ENCODE data around the gene CD37.

Gene CD37

GRCh38 chr19:49362929-49363267 lies 27.7 kb downstream of the CD37 start:
- no peak overlapping the region for H3K27ac ChIP-seq (ENCODE audit: low read depth, low read length)
- peaks cover 32% of the 10 kb centered on the region for H3K4me1 ChIP-seq (ENCODE audit: control insufficient read depth, low read length)
- no peaks in the 10 kb centered on the region for H4K20me1 ChIP-seq (ENCODE audit: control insufficient read depth, insufficient read depth, low read depth, low read length)
- no peaks in the 10 kb centered on the region for H3K9me2 ChIP-seq (replicated peaks; ENCODE audit: control insufficient read depth, low read length)
- peaks cover 46% of the 10 kb centered on the region for H3K27me3 ChIP-seq (ENCODE audit: control insufficient read depth, low read length)
- H3F3A ChIP-seq (ENCODE audit: control insufficient read depth, insufficient read depth), result peaks cover 8% of the 10 kb centered on the region
- H3K4me2 ChIP-seq (ENCODE audit: low read length), result peak overlapping the region; percentile 56
- no peaks in the 10 kb centered on the region for H3K9me3 ChIP-seq (ENCODE audit: control insufficient read depth, insufficient read depth, low read length)
- no peaks in the 10 kb centered on the region for H3K79me2 ChIP-seq (ENCODE audit: control insufficient read depth, low read length)
- TF ChIP-seq, protein P1, sequence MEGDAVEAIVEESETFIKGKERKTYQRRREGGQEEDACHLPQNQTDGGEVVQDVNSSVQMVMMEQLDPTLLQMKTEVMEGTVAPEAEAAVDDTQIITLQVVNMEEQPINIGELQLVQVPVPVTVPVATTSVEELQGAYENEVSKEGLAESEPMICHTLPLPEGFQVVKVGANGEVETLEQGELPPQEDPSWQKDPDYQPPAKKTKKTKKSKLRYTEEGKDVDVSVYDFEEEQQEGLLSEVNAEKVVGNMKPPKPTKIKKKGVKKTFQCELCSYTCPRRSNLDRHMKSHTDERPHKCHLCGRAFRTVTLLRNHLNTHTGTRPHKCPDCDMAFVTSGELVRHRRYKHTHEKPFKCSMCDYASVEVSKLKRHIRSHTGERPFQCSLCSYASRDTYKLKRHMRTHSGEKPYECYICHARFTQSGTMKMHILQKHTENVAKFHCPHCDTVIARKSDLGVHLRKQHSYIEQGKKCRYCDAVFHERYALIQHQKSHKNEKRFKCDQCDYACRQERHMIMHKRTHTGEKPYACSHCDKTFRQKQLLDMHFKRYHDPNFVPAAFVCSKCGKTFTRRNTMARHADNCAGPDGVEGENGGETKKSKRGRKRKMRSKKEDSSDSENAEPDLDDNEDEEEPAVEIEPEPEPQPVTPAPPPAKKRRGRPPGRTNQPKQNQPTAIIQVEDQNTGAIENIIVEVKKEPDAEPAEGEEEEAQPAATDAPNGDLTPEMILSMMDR (IDR thresholded peaks at IDR 0.05; ENCODE audit: low read depth, low read length, poor library complexity, severe bottlenecking), result no peak
- TF ChIP-seq EZH2phosphoT487 (IDR thresholded peaks at IDR 0.05; ENCODE audit: borderline replicate concordance, low read length), result no peak
- H3K36me3 ChIP-seq (ENCODE audit: control insufficient read depth, low read length), result no peaks in the 10 kb centered on the region
- peak overlapping the region; percentile 46 for H3K4me3 ChIP-seq (ENCODE audit: low read length)

- no peak within 1 kb of the TSS for H3K27ac ChIP-seq (ENCODE audit: low read depth, low read length)
- peak within 1 kb of the TSS; percentile 56 for H3K4me2 ChIP-seq (ENCODE audit: low read length)
- H3K36me3 ChIP-seq (ENCODE audit: control insufficient read depth, low read length), result no peaks in the 10 kb centered on the region
- H3K4me3 ChIP-seq (ENCODE audit: low read length), result peak within 1 kb of the TSS; percentile 46
- H3K79me2 ChIP-seq (ENCODE audit: control insufficient read depth, low read length), result no peaks in the 10 kb centered on the region
- H3K27me3 ChIP-seq (ENCODE audit: control insufficient read depth, low read length), result peaks cover 46% of the 10 kb centered on the region
- peaks cover 32% of the 10 kb centered on the region for H3K4me1 ChIP-seq (ENCODE audit: control insufficient read depth, low read length)
- no peaks in the 10 kb centered on the region for H3K9me2 ChIP-seq (replicated peaks; ENCODE audit: control insufficient read depth, low read length)
- H3F3A ChIP-seq (ENCODE audit: control insufficient read depth, insufficient read depth), result peaks cover 8% of the 10 kb centered on the region
- TF ChIP-seq, protein P1 (IDR thresholded peaks at IDR 0.05; ENCODE audit: low read depth, low read length, poor library complexity, severe bottlenecking), result no peak
- TF ChIP-seq EZH2phosphoT487 (IDR thresholded peaks at IDR 0.05; ENCODE audit: borderline replicate concordance, low read length), result 0 out of 2 replicates have a peak, but pooled peaks have one; percentile 52
- H3K9me3 ChIP-seq (ENCODE audit: control insufficient read depth, insufficient read depth, low read length), result no peaks in the 10 kb centered on the region
- H4K20me1 ChIP-seq (ENCODE audit: control insufficient read depth, insufficient read depth, low read depth, low read length), result no peaks in the 10 kb centered on the region
Observed at GRCh38 chr19:49363268-49364082, 28.3 kb downstream of the CD37 start, which contains the start of gene DKKL1. Gene DKKL1 (plus strand): TSS chr19:49363877. CDS start chr19:49363999, 122 bp downstream.

- Histone ChIP-seq H3K36me3 (ENCODE audit: control insufficient read depth, low read length) (no peaks in the 10 kb centered on the region), H3K9me2 (replicated peaks; ENCODE audit: control insufficient read depth, low read length) (no peaks in the 10 kb centered on the region), H3K4me3 (ENCODE audit: low read length) (peak overlapping the region; percentile 46), H3K27ac (ENCODE audit: low read depth, low read length) (no peak overlapping the region), H3K27me3 (ENCODE audit: control insufficient read depth, low read length) (peaks cover 46% of the 10 kb centered on the region), H3F3A (ENCODE audit: control insufficient read depth, insufficient read depth) (peaks cover 8% of the 10 kb centered on the region), H4K20me1 (ENCODE audit: control insufficient read depth, insufficient read depth, low read depth, low read length) (no peaks in the 10 kb centered on the region), H3K9me3 (ENCODE audit: control insufficient read depth, insufficient read depth, low read length) (peaks cover 6% of the 10 kb centered on the region), H3K4me2 (ENCODE audit: low read length) (peak overlapping the region; percentile 56), H3K4me1 (ENCODE audit: control insufficient read depth, low read length) (peaks cover 32% of the 10 kb centered on the region), H3K79me2 (ENCODE audit: control insufficient read depth, low read length) (no peaks in the 10 kb centered on the region)
- TF ChIP-seq, protein P1 (IDR thresholded peaks at IDR 0.05; ENCODE audit: low read depth, low read length, poor library complexity, severe bottlenecking), result no peak
- TF ChIP-seq EZH2phosphoT487 (IDR thresholded peaks at IDR 0.05; ENCODE audit: borderline replicate concordance, low read length), result no peak
Observed at GRCh38 chr19:49364083-49364737, 29.0 kb downstream of the CD37 start.
